ENCODE measurements around the gene BBC3.
"Not testable (repeated sequence)": the region's sequence is repeated elsewhere in the genome, so short reads cannot be mapped to it uniquely, and the experiment has no call there.

The BBC3 gene

GRCh38 chr19:47256693-47257410, 25.9 kb upstream of the BBC3 start:
- Histone ChIP-seq H3K27ac (ENCODE audit: low read depth, low read length) (peak overlapping the region; percentile 25), H2BK15ac (replicated peaks; ENCODE audit: low read depth) (no peak overlapping the region), H4K5ac (ENCODE audit: low read length) (no peak overlapping the region), H2AK5ac (ENCODE audit: low read length) (no peak overlapping the region), H3K79me2 (ENCODE audit: control insufficient read depth, insufficient read depth, low read length) (peaks cover 12% of the 10 kb centered on the region), H3K4me1 (ENCODE audit: control insufficient read depth, low read depth, low read length) (peaks cover 2% of the 10 kb centered on the region), H3K9ac (ENCODE audit: low read length) (peak overlapping the region; percentile 51), H2BK120ac (ENCODE audit: low read depth, low read length) (no peak overlapping the region), H3K79me1 (ENCODE audit: low read length) (peaks cover 22% of the 10 kb centered on the region), H3K4me3 (ENCODE audit: low read length) (no peak overlapping the region), H3K4me2 (ENCODE audit: low read length) (no peak overlapping the region), H3K23ac (ENCODE audit: low read length) (no peak overlapping the region), H3K56ac (ENCODE audit: low read length) (peak overlapping the region; percentile 90), H3K4ac (ENCODE audit: low read depth, low read length) (no peak overlapping the region), H3K27me3 (ENCODE audit: insufficient read depth, low read length, poor library complexity) (no peaks in the 10 kb centered on the region), H4K8ac (ENCODE audit: low read depth, low read length) (no peak overlapping the region), H3K18ac (ENCODE audit: low read length) (no peak overlapping the region), H3K36me3 (ENCODE audit: control insufficient read depth, insufficient read depth, low read length) (peaks cover 7% of the 10 kb centered on the region), H2BK5ac (ENCODE audit: low read length) (no peak overlapping the region)
- DNase-seq: peak; percentile 99
- no CpG with 5 or more reads among the region's 52 CpGs for WGBS (ENCODE audit: extremely low coverage, insufficient coverage, low lambda C conversion rate)

DNA sequence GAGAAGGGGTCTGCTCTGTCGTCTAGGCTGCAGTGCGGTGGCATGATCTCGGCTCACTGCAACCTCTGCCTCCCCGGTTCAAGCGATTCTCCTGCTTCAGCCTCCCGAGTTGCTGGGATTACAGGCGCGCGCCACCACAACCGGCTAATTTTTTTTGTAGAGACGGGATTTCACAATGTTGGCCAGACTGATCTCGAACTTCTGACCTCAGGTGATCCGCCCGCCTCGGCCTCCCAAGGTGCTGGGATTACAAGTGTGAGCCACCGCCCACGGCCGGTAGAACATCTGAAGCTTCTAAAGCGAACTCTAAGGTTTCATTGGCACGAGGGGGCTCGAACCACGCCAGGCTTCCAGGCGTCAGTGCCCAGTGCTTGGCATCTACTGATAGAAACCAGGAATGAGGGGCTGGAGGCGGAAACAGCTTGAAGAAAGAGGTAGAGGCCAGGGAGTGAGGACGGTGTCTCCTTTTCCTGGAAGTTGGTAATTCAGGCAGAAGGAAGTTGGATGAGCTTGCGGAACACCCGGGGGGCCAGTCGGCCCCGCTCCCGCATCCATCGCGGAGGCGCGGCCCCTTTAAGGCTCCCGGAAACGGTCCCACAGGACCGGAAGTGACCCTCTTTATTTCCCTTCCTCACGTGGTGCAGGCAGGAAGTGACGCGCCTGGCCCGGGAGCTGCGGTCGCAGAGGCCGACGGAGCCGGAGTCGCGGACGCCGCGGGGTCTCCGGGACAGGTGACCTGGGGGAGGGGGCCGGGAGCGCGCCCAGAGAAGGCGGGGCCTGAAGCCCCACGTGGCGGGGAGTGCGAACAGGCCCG, 25.1 kb upstream of the BBC3 start, which contains the start of gene CCDC9:
TSS of gene CCDC9 (plus strand) at position 647 of the 814 bp plus-strand sequence. CDS start 1,876 bp downstream, outside the sequence.
- no CpG with 5 or more reads among the region's 60 CpGs for WGBS (ENCODE audit: extremely low coverage, insufficient coverage, low lambda C conversion rate)
- Histone ChIP-seq H3K4me2 (ENCODE audit: low read length) (peak within 1 kb of the TSS; percentile 68), H3K4me1 (ENCODE audit: control insufficient read depth, low read depth, low read length) (peaks cover 2% of the 10 kb centered on the region), H3K36me3 (ENCODE audit: control insufficient read depth, insufficient read depth, low read length) (peaks cover 5% of the 10 kb centered on the region), H3K27me3 (ENCODE audit: insufficient read depth, low read length, poor library complexity) (no peaks in the 10 kb centered on the region), H3K9ac (ENCODE audit: low read length) (peak within 1 kb of the TSS; percentile 78), H3K4me3 (ENCODE audit: low read length) (peak within 1 kb of the TSS; percentile 50), H2BK120ac (ENCODE audit: low read depth, low read length) (no peak within 1 kb of the TSS), H4K8ac (ENCODE audit: low read depth, low read length) (no peak within 1 kb of the TSS), H3K4ac (ENCODE audit: low read depth, low read length) (peak within 1 kb of the TSS; percentile 90), H3K56ac (ENCODE audit: low read length) (peak within 1 kb of the TSS; percentile 90), H3K27ac (ENCODE audit: low read depth, low read length) (peak within 1 kb of the TSS; percentile 25), H3K79me2 (ENCODE audit: control insufficient read depth, insufficient read depth, low read length) (peaks cover 12% of the 10 kb centered on the region), H3K18ac (ENCODE audit: low read length) (no peak within 1 kb of the TSS), H4K5ac (ENCODE audit: low read length) (no peak within 1 kb of the TSS), H3K23ac (ENCODE audit: low read length) (no peak within 1 kb of the TSS), H2AK5ac (ENCODE audit: low read length) (no peak within 1 kb of the TSS), H3K79me1 (ENCODE audit: low read length) (peaks cover 20% of the 10 kb centered on the region), H2BK15ac (replicated peaks; ENCODE audit: low read depth) (no peak within 1 kb of the TSS), H2BK5ac (ENCODE audit: low read length) (no peak within 1 kb of the TSS)
- DNase-seq: peak; percentile 99

GRCh38 chr19:47253970-47254369, 23.0 kb upstream of the BBC3 start:
- Histone ChIP-seq H3K4me3 (ENCODE audit: low read length) (no peak overlapping the region), H3K27ac (ENCODE audit: low read depth, low read length) (no peak overlapping the region), H3K4me1 (ENCODE audit: control insufficient read depth, low read depth, low read length) (peaks cover 2% of the 10 kb centered on the region)

GRCh38 chr19:47253467-47253881, 22.5 kb upstream of the BBC3 start:
- Histone ChIP-seq H2BK15ac (replicated peaks; ENCODE audit: low read depth) (no peak overlapping the region), H3K18ac (ENCODE audit: low read length) (no peak overlapping the region), H4K8ac (ENCODE audit: low read depth, low read length) (no peak overlapping the region), H2AK5ac (ENCODE audit: low read length) (no peak overlapping the region), H3K4me2 (ENCODE audit: low read length) (no peak overlapping the region), H4K5ac (ENCODE audit: low read length) (no peak overlapping the region), H3K4ac (ENCODE audit: low read depth, low read length) (no peak overlapping the region), H3K4me1 (ENCODE audit: control insufficient read depth, low read depth, low read length) (peaks cover 2% of the 10 kb centered on the region), H3K79me2 (ENCODE audit: control insufficient read depth, insufficient read depth, low read length) (peaks cover 9% of the 10 kb centered on the region), H3K56ac (ENCODE audit: low read length) (no peak overlapping the region), H3K36me3 (ENCODE audit: control insufficient read depth, insufficient read depth, low read length) (no peaks in the 10 kb centered on the region), H3K27ac (ENCODE audit: low read depth, low read length) (no peak overlapping the region), H2BK5ac (ENCODE audit: low read length) (no peak overlapping the region), H3K79me1 (ENCODE audit: low read length) (peaks cover 8% of the 10 kb centered on the region), H2BK120ac (ENCODE audit: low read depth, low read length) (no peak overlapping the region), H3K23ac (ENCODE audit: low read length) (no peak overlapping the region), H3K27me3 (ENCODE audit: insufficient read depth, low read length, poor library complexity) (no peaks in the 10 kb centered on the region), H3K4me3 (ENCODE audit: low read length) (no peak overlapping the region), H3K9ac (ENCODE audit: low read length) (no peak overlapping the region)
- peak; percentile 65 for DNase-seq
- no CpG with 5 or more reads among the region's 3 CpGs for WGBS (ENCODE audit: extremely low coverage, insufficient coverage, low lambda C conversion rate)

More at GRCh38 chr19:47253970-47254369, 23.0 kb upstream of the BBC3 start:
- Histone ChIP-seq H3K79me2 (ENCODE audit: control insufficient read depth, insufficient read depth, low read length) (peaks cover 10% of the 10 kb centered on the region), H4K5ac (ENCODE audit: low read length) (no peak overlapping the region), H3K18ac (ENCODE audit: low read length) (no peak overlapping the region), H3K23ac (ENCODE audit: low read length) (no peak overlapping the region), H2BK5ac (ENCODE audit: low read length) (no peak overlapping the region), H3K36me3 (ENCODE audit: control insufficient read depth, insufficient read depth, low read length) (peaks cover under 1% of the 10 kb centered on the region), H2AK5ac (ENCODE audit: low read length) (no peak overlapping the region), H3K4me2 (ENCODE audit: low read length) (no peak overlapping the region), H2BK15ac (replicated peaks; ENCODE audit: low read depth) (no peak overlapping the region), H3K56ac (ENCODE audit: low read length) (no peak overlapping the region), H3K27me3 (ENCODE audit: insufficient read depth, low read length, poor library complexity) (no peaks in the 10 kb centered on the region), H4K8ac (ENCODE audit: low read depth, low read length) (no peak overlapping the region), H2BK120ac (ENCODE audit: low read depth, low read length) (no peak overlapping the region), H3K79me1 (ENCODE audit: low read length) (peaks cover 11% of the 10 kb centered on the region), H3K4ac (ENCODE audit: low read depth, low read length) (no peak overlapping the region), H3K9ac (ENCODE audit: low read length) (no peak overlapping the region)
- DNase-seq: no peak
- no CpG with 5 or more reads among the region's 5 CpGs for WGBS (ENCODE audit: extremely low coverage, insufficient coverage, low lambda C conversion rate)

DNA sequence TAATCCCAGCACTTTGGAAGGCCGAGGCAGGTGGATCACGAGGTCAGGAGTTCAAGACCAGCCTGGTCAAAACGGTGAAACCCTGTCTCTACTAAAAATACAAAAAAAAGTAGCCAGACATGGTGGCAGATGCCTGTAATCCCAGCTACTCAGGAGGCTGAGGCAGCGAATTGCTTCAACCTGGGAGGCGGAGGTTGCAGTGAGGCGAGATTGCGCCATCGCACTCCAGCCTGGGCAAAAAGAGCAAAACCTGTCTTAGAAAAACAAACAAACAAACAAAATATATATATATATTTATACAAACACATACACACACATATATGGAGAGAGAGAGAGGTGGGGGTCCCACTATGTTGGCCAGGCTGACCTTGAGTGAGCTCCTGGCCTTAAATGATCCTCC, 22.0 kb upstream of the BBC3 start:
- H2BK15ac ChIP-seq (replicated peaks; ENCODE audit: low read depth); H3K79me1 ChIP-seq (ENCODE audit: low read length); H3K4me3 ChIP-seq (ENCODE audit: low read length); H3K27ac ChIP-seq (ENCODE audit: low read depth, low read length); H4K5ac ChIP-seq (ENCODE audit: low read length); H3K18ac ChIP-seq (ENCODE audit: low read length); H3K23ac ChIP-seq (ENCODE audit: low read length); H4K8ac ChIP-seq (ENCODE audit: low read depth, low read length); H3K56ac ChIP-seq (ENCODE audit: low read length); H2BK120ac ChIP-seq (ENCODE audit: low read depth, low read length); H3K79me2 ChIP-seq (ENCODE audit: control insufficient read depth, insufficient read depth, low read length); H2BK5ac ChIP-seq (ENCODE audit: low read length); DNase-seq; H3K27me3 ChIP-seq (ENCODE audit: insufficient read depth, low read length, poor library complexity); H3K4ac ChIP-seq (ENCODE audit: low read depth, low read length); H2AK5ac ChIP-seq (ENCODE audit: low read length); H3K9ac ChIP-seq (ENCODE audit: low read length); H3K4me1 ChIP-seq (ENCODE audit: control insufficient read depth, low read depth, low read length); H3K4me2 ChIP-seq (ENCODE audit: low read length); H3K36me3 ChIP-seq (ENCODE audit: control insufficient read depth, insufficient read depth, low read length): not testable (repeated sequence)
- WGBS (ENCODE audit: extremely low coverage, insufficient coverage, low lambda C conversion rate): no CpG with 5 or more reads among the region's 8 CpGs

Measured in mesendoderm (in vitro differentiated cells).